IPS-20b (cell line): Measurements from ENCODE around the gene GRM8.
"Not testable (repeated sequence)": the region's sequence is repeated elsewhere in the genome, so short reads cannot be mapped to it uniquely, and the experiment has no call there.

Source experiments
- H3K27ac ChIP-seq: one replicate; pipeline ENCODE4 v1.5.1; 2013; ENCODE audit warnings: low read length
- H3K27me3 ChIP-seq: 2 replicates; pipeline ENCODE4 v1.6.1; 2013; ENCODE audit warnings: mild to moderate bottlenecking, low read length, inconsistent platforms; ENCODE audit not compliant: insufficient read depth
- H3K36me3 ChIP-seq: 2 replicates; pipeline ENCODE4 v1.6.1; 2013; ENCODE audit warnings: low read depth, mild to moderate bottlenecking, inconsistent platforms, low read length, moderate library complexity; ENCODE audit not compliant: insufficient read depth
- H3K4me1 ChIP-seq: 2 replicates; pipeline ENCODE4 v1.6.1; 2013; ENCODE audit warnings: mild to moderate bottlenecking, control low read depth, inconsistent platforms, low read length, moderate library complexity; ENCODE audit not compliant: insufficient read depth
- H3K4me3 ChIP-seq: 2 replicates; pipeline ENCODE4 v1.5.1; 2013; ENCODE audit warnings: mild to moderate bottlenecking, low read length, inconsistent platforms
- H3K9ac ChIP-seq: 2 replicates; pipeline ENCODE4 v1.6.1; 2013; ENCODE audit warnings: low read depth, mild to moderate bottlenecking, inconsistent platforms, low read length, moderate library complexity
- H3K9me3 ChIP-seq: 2 replicates; pipeline ENCODE4 v1.6.1; 2013; ENCODE audit warnings: mild to moderate bottlenecking, low read depth, low read length, inconsistent platforms; ENCODE audit not compliant: insufficient read depth

GRM8 gene

GRCh38 chr7:126958367-126958766, 294.4 kb downstream of the GRM8 start:
- no peak overlapping the region for H3K27ac ChIP-seq
- no peak overlapping the region for H3K4me3 ChIP-seq
- H3K9me3 ChIP-seq = no peaks in the 10 kb centered on the region
- H3K4me1 ChIP-seq = no peaks in the 10 kb centered on the region
- H3K9ac ChIP-seq = no peak overlapping the region
- no peaks in the 10 kb centered on the region for H3K27me3 ChIP-seq
- H3K36me3 ChIP-seq = no peaks in the 10 kb centered on the region

- Histone ChIP-seq H3K4me1 (no peaks in the 10 kb centered on the region), H3K9me3 (no peaks in the 10 kb centered on the region), H3K9ac (no peak overlapping the region), H3K36me3 (no peaks in the 10 kb centered on the region), H3K4me3 (no peak overlapping the region), H3K27ac (no peak overlapping the region), H3K27me3 (no peaks in the 10 kb centered on the region)
Observed at GRCh38 chr7:126957443-126957842, 295.3 kb downstream of the GRM8 start.

GRCh38 chr7:126953461-126953860, 299.3 kb downstream of the GRM8 start:
- Histone ChIP-seq H3K4me1 (no peaks in the 10 kb centered on the region), H3K36me3 (no peaks in the 10 kb centered on the region), H3K4me3 (no peak overlapping the region), H3K9ac (no peak overlapping the region), H3K27me3 (no peaks in the 10 kb centered on the region), H3K27ac (no peak overlapping the region), H3K9me3 (no peaks in the 10 kb centered on the region)

GRCh38 chr7:126948664-126949063, 304.1 kb downstream of the GRM8 start:
- Histone ChIP-seq H3K36me3 (no peaks in the 10 kb centered on the region), H3K9me3 (no peaks in the 10 kb centered on the region), H3K9ac (no peak overlapping the region), H3K4me3 (no peak overlapping the region), H3K27me3 (no peaks in the 10 kb centered on the region), H3K4me1 (no peaks in the 10 kb centered on the region), H3K27ac (no peak overlapping the region)

- Histone ChIP-seq H3K4me1 (no peaks in the 10 kb centered on the region), H3K36me3 (no peaks in the 10 kb centered on the region), H3K27ac (no peak overlapping the region), H3K9ac (no peak overlapping the region), H3K27me3 (no peaks in the 10 kb centered on the region), H3K4me3 (no peak overlapping the region), H3K9me3 (no peaks in the 10 kb centered on the region)
Observed at GRCh38 chr7:126940723-126941307, 311.9 kb downstream of the GRM8 start.

- no peaks in the 10 kb centered on the region for H3K9me3 ChIP-seq
- H3K36me3 ChIP-seq = no peaks in the 10 kb centered on the region
- no peaks in the 10 kb centered on the region for H3K27me3 ChIP-seq
- H3K4me1 ChIP-seq = no peaks in the 10 kb centered on the region
- no peak overlapping the region for H3K4me3 ChIP-seq
- H3K27ac ChIP-seq = no peak overlapping the region
- no peak overlapping the region for H3K9ac ChIP-seq
Observed at GRCh38 chr7:126937171-126937570, 315.6 kb downstream of the GRM8 start.

GRCh38 chr7:126931581-126931980, 321.2 kb downstream of the GRM8 start:
- Histone ChIP-seq H3K27me3 (no peaks in the 10 kb centered on the region), H3K36me3 (no peaks in the 10 kb centered on the region), H3K27ac (no peak overlapping the region), H3K9ac (no peak overlapping the region), H3K9me3 (no peaks in the 10 kb centered on the region), H3K4me1 (no peaks in the 10 kb centered on the region), H3K4me3 (no peak overlapping the region)

GRCh38 chr7:126930166-126930565, 322.6 kb downstream of the GRM8 start:
- no peak overlapping the region for H3K27ac ChIP-seq
- no peaks in the 10 kb centered on the region for H3K36me3 ChIP-seq
- no peak overlapping the region for H3K4me3 ChIP-seq
- no peaks in the 10 kb centered on the region for H3K4me1 ChIP-seq
- no peaks in the 10 kb centered on the region for H3K9me3 ChIP-seq
- no peak overlapping the region for H3K9ac ChIP-seq
- no peaks in the 10 kb centered on the region for H3K27me3 ChIP-seq

- Histone ChIP-seq H3K36me3 (no peaks in the 10 kb centered on the region), H3K9ac (no peak overlapping the region), H3K27ac (no peak overlapping the region), H3K4me3 (no peak overlapping the region), H3K27me3 (no peaks in the 10 kb centered on the region), H3K9me3 (no peaks in the 10 kb centered on the region), H3K4me1 (no peaks in the 10 kb centered on the region)
Observed at GRCh38 chr7:126924477-126924876, 328.3 kb downstream of the GRM8 start.

- not testable (repeated sequence) for H3K4me1 ChIP-seq, H3K9me3 ChIP-seq, H3K36me3 ChIP-seq, H3K9ac ChIP-seq, H3K27me3 ChIP-seq, H3K4me3 ChIP-seq, H3K27ac ChIP-seq
Observed at GRCh38 chr7:126911627-126912026, 341.1 kb downstream of the GRM8 start.

- H3K9ac ChIP-seq, H3K27me3 ChIP-seq, H3K9me3 ChIP-seq, H3K4me3 ChIP-seq, H3K36me3 ChIP-seq, H3K27ac ChIP-seq, H3K4me1 ChIP-seq: not testable (repeated sequence)
Observed at GRCh38 chr7:126908564-126908963, 344.2 kb downstream of the GRM8 start.

GRCh38 chr7:126907657-126908056, 345.1 kb downstream of the GRM8 start:
- not testable (repeated sequence) for H3K4me1 ChIP-seq, H3K9ac ChIP-seq, H3K4me3 ChIP-seq, H3K36me3 ChIP-seq, H3K9me3 ChIP-seq, H3K27ac ChIP-seq, H3K27me3 ChIP-seq

GRCh38 chr7:126905255-126905654, 347.5 kb downstream of the GRM8 start:
- not testable (repeated sequence) for H3K4me3 ChIP-seq, H3K4me1 ChIP-seq, H3K27ac ChIP-seq, H3K9ac ChIP-seq, H3K9me3 ChIP-seq, H3K27me3 ChIP-seq, H3K36me3 ChIP-seq
